Activated CD4-positive, alpha-beta T cell treated with anti-CD3 and anti-CD28 coated beads, Interleukin-2, Interleukin-6, amounts not matched to agents 100 ng/mL and 50 ng/mL, durations not matched to agents 16 hours and 8 hours (primary cell): ENCODE measurements around the gene ACY1.
A peak's percentile ranks its signal among the peaks of the same experiment; 100 is the strongest.

Source experiments
- DNase-seq: peaks from one replicate; pipeline ENCODE4 v3.0.0-alpha.2; 2020

The ACY1 gene

GRCh38 chr3:51966486-51966885, 16.8 kb upstream of the ACY1 start:
- no peak for DNase-seq

- DNase-seq = no peak
Observed at GRCh38 chr3:51966922-51967383, 16.4 kb upstream of the ACY1 start.

GRCh38 chr3:51967384-51968169, 15.8 kb upstream of the ACY1 start, which contains the start of gene PCBP4:
TSS of gene PCBP4 (minus strand) at chr3:51967454. CDS start at chr3:51961240, 6,214 bp downstream.
- peak; percentile 33 for DNase-seq

GRCh38 chr3:51968170-51968775, 15.1 kb upstream of the ACY1 start:
- DNase-seq = no peak

GRCh38 chr3:51968883-51969678, 14.3 kb upstream of the ACY1 start:
- no peak for DNase-seq

- no peak for DNase-seq
Observed at GRCh38 chr3:51969841-51970240, 13.5 kb upstream of the ACY1 start.

GRCh38 chr3:51970606-51971300, 12.6 kb upstream of the ACY1 start:
- DNase-seq = no peak

GRCh38 chr3:51971350-51971749, 12.0 kb upstream of the ACY1 start:
- no peak for DNase-seq

GRCh38 chr3:51974277-51974962, 8.9 kb upstream of the ACY1 start:
- DNase-seq = peak; percentile 38

GRCh38 chr3:51974963-51975851, 8.1 kb upstream of the ACY1 start, which contains the start of gene ABHD14A:
TSS of gene ABHD14A (plus strand) at chr3:51975064. CDS start at chr3:51975136, 72 bp downstream.
- peak; percentile 80 for DNase-seq

- DNase-seq = peak; percentile 49
Observed at GRCh38 chr3:51975852-51976549, 7.3 kb upstream of the ACY1 start.

- peak; percentile 46 for DNase-seq
Observed at GRCh38 chr3:51977446-51978142, 5.7 kb upstream of the ACY1 start.

- no peak for DNase-seq
Observed at GRCh38 chr3:51978143-51978502, 5.2 kb upstream of the ACY1 start.

GRCh38 chr3:51980253-51980652, 3.1 kb upstream of the ACY1 start:
- DNase-seq = no peak

GRCh38 chr3:51982352-51982837, 940 bp upstream of the ACY1 start:
- peak; percentile 55 for DNase-seq

GRCh38 chr3:51983578-51984268, 388 bp downstream of the ACY1 start:
- no peak for DNase-seq

GRCh38 chr3:51984269-51984647, 923 bp downstream of the ACY1 start:
- no peak for DNase-seq

- no peak for DNase-seq
Observed at GRCh38 chr3:51985063-51985462, 1.7 kb downstream of the ACY1 start.
